GM23338 (cell line): Measurements from ENCODE around the gene OR8B8. TPM values are rescaled to one million over a fixed set of nuclear protein-coding genes. Genes with fewer than 3 reads are reported as not detected.

Experiments
- ATAC-seq: fragments of 200-7000 bp; cut with Tn5 transposase; 3 replicates; pipeline ENCODE4 v1.9.1; 2020
- DNase-seq: peaks from one replicate; pipeline ENCODE4 v3.0.0-alpha.2; 2015; ENCODE audit warnings: low spot score
- H2AFZ ChIP-seq: fragments of 200-600 bp; sonication (generic); 2 replicates; pipeline ENCODE4 v1.8.0; 2016; ENCODE audit warnings: antibody characterized with exemption, mild to moderate bottlenecking, moderate library complexity
- H3F3A ChIP-seq: fragments of 200-600 bp; sonication (generic); replicated peaks from 2 replicates; pipeline ENCODE4 v1.8.0; 2017; ENCODE audit warnings: antibody characterized with exemption, mixed run types, low read depth
- H3K27ac ChIP-seq: fragments of 200-600 bp; sonication (generic); 2 replicates; pipeline ENCODE4 v1.6.1; 2016; ENCODE audit warnings: low read depth
- H3K27me3 ChIP-seq: fragments of 200-600 bp; sonication (generic); 2 replicates; pipeline ENCODE4 v1.8.0; 2016; ENCODE audit warnings: mild to moderate bottlenecking, mixed run types, moderate library complexity; ENCODE audit not compliant: insufficient read depth
- H3K36me3 ChIP-seq: fragments of 200-600 bp; sonication (generic); 2 replicates; pipeline ENCODE4 v1.8.0; 2016; ENCODE audit warnings: mild to moderate bottlenecking; ENCODE audit not compliant: insufficient read depth
- H3K4me1 ChIP-seq: fragments of 200-600 bp; sonication (generic); 2 replicates; pipeline ENCODE4 v1.8.0; 2016; ENCODE audit warnings: mild to moderate bottlenecking, moderate library complexity; ENCODE audit not compliant: insufficient read depth
- H3K4me2 ChIP-seq: fragments of 200-600 bp; sonication (generic); 2 replicates; pipeline ENCODE4 v1.7.1; 2017; ENCODE audit warnings: mixed run types
- H3K4me3 ChIP-seq: fragments of 200-600 bp; sonication (generic); 2 replicates; pipeline ENCODE4 v1.6.1; 2016; ENCODE audit warnings: mixed run types
- H3K79me2 ChIP-seq: fragments of 200-600 bp; sonication (generic); replicated peaks from 2 replicates; pipeline ENCODE4 v1.8.0; 2017; ENCODE audit warnings: mild to moderate bottlenecking; ENCODE audit not compliant: insufficient read depth
- H3K9me2 ChIP-seq: fragments of 200-600 bp; sonication (generic); 2 replicates; pipeline ENCODE4 v1.8.0; 2017; ENCODE audit not compliant: insufficient read depth
- H4K20me1 ChIP-seq: fragments of 200-600 bp; sonication (generic); replicated peaks from 2 replicates; pipeline ENCODE4 v1.8.0; 2017; ENCODE audit warnings: mild to moderate bottlenecking; ENCODE audit not compliant: insufficient read depth
- H3K27ac Mint-ChIP-seq: 2 replicates; pipeline ENCODE4 v1.8.0; 2020; ENCODE audit warnings: inconsistent platforms, mild to moderate bottlenecking, moderate library complexity, mixed read lengths
- H3K27me3 Mint-ChIP-seq: 3 replicates; pipeline ENCODE4 v1.8.0; 2022; ENCODE audit warnings: low read depth, mild to moderate bottlenecking, moderate library complexity, mixed read lengths, inconsistent platforms; ENCODE audit not compliant: insufficient read depth, poor library complexity
- H3K36me3 Mint-ChIP-seq: 3 replicates; pipeline ENCODE4 v1.8.0; 2021; ENCODE audit warnings: low read depth, mild to moderate bottlenecking, inconsistent platforms, moderate library complexity, mixed read lengths
- H3K4me1 Mint-ChIP-seq: 3 replicates; pipeline ENCODE4 v1.8.0; 2020; ENCODE audit warnings: mild to moderate bottlenecking, inconsistent platforms, mixed read lengths
- H3K4me3 Mint-ChIP-seq: 3 replicates; pipeline ENCODE4 v1.8.0; 2021; ENCODE audit warnings: moderate library complexity, mild to moderate bottlenecking, inconsistent platforms, mixed read lengths
- H3K9me3 Mint-ChIP-seq: 3 replicates; pipeline ENCODE4 v1.8.0; 2020; ENCODE audit warnings: moderate library complexity, mild to moderate bottlenecking, inconsistent platforms, mixed read lengths
- CREB1 ChIP-seq: fragments of 250-450 bp; sonication (Bioruptor Pico); IDR thresholded peaks from 2 replicates; pipeline ENCODE4 v1.5.0; 2020; ENCODE audit warnings: low read depth, mild to moderate bottlenecking, moderate library complexity
- ETS1 ChIP-seq: IDR thresholded peaks from 2 replicates; pipeline ENCODE4 v1.6.1; 2016; ENCODE audit warnings: antibody characterized with exemption
- JUNB ChIP-seq: IDR thresholded peaks from one replicate; pipeline ENCODE4 v1.6.1; 2016; ENCODE audit warnings: antibody characterized with exemption; ENCODE audit not compliant: unreplicated experiment
- POLR2AphosphoS5 ChIP-seq: IDR thresholded peaks from 2 replicates; pipeline ENCODE4 v1.6.1; 2016; ENCODE audit warnings: antibody characterized with exemption, low read depth
- STAT1 ChIP-seq: IDR thresholded peaks from one replicate; pipeline ENCODE4 v1.6.1; 2016; ENCODE audit warnings: antibody characterized with exemption; ENCODE audit not compliant: unreplicated experiment
- ZNF114 ChIP-seq: fragments of 250-450 bp; sonication (Bioruptor Pico); IDR thresholded peaks from 2 replicates; pipeline ENCODE4 v1.5.0; 2020; ENCODE audit warnings: mild to moderate bottlenecking, moderate library complexity
- ZNF331 ChIP-seq: fragments of 250-450 bp; sonication (Bioruptor Pico); IDR thresholded peaks from 2 replicates; pipeline ENCODE4 v1.5.0; 2020; ENCODE audit warnings: low read depth, mild to moderate bottlenecking, moderate library complexity
- polyA plus RNA-seq: library from polyadenylated mRNA; unstranded; fragments of >200 nt; fragmentation: Nextera tagmentation; extraction: Ambion mirVana; gene quantifications from 2 replicates; pipeline ENCODE4 v1.2.1, GENCODE V29; 2016
- total RNA-seq: library from RNA; depleted of rRNA; stranded (reverse); fragments of >200 nt; shearing (Covaris generic); gene quantifications from 2 replicates; pipeline ENCODE4 v1.2.3, GENCODE V29; 2014
- TF ChIP-seq, protein P1 (sequence below): fragments of 250-450 bp; sonication (Bioruptor Pico); IDR thresholded peaks from 2 replicates; pipeline ENCODE4 v1.5.0; 2020; ENCODE audit warnings: mild to moderate bottlenecking, moderate library complexity

The OR8B8 gene
- total and polyA plus RNA-seq, 2 experiments from 2014 or later, result not detected

DNA sequence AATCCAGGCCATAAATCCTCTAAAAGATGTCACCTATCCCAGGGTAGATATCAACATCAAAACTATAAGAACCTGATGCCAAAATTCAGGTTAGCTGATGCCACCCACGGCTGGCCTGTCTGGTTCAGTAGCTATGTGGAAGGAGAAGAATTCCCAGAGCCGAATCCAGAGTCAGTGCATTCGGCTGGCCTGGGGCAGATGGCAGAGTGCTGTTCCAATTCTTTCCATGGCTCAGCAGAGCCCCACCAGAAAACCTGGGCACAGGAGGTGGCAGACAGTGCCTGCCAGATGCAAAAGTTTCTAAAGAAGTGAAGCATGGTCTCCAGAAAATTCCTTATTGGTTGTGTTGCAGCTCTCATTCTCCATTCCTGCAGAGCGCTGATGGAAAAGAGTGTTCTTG is 19.9 kb upstream of the OR8B8 start:
- Mint-ChIP-seq H3K27ac (no peak overlapping the region; the same call in 1 of the 2 replicates), H3K4me1 (no peaks in the 10 kb centered on the region; the same call in 2 of the 3 replicates), H3K9me3 (peaks cover 4% of the 10 kb centered on the region; the same call in 1 of the 3 replicates), H3K36me3 (no peaks in the 10 kb centered on the region; the same call in 2 of the 3 replicates), H3K4me3 (no peak overlapping the region), H3K27me3 (peaks cover 1% of the 10 kb centered on the region)
- Histone ChIP-seq H3K79me2 (no peaks in the 10 kb centered on the region), H3K4me1 (no peaks in the 10 kb centered on the region), H3K36me3 (no peaks in the 10 kb centered on the region), H3K27ac (no peak overlapping the region), H3F3A (no peaks in the 10 kb centered on the region), H3K27me3 (no peaks in the 10 kb centered on the region), H3K4me2 (no peak overlapping the region), H3K9me2 (0 out of 2 replicates have a peak, but pooled peaks cover 7% of the 10 kb centered on the region), H2AFZ (peak overlapping the region; percentile 2; the same call in 1 of the 2 replicates), H3K4me3 (no peak overlapping the region), H4K20me1 (no peaks in the 10 kb centered on the region)
- DNase-seq (no peak), ATAC-seq (no peak)
- TF ChIP-seq, protein P1, sequence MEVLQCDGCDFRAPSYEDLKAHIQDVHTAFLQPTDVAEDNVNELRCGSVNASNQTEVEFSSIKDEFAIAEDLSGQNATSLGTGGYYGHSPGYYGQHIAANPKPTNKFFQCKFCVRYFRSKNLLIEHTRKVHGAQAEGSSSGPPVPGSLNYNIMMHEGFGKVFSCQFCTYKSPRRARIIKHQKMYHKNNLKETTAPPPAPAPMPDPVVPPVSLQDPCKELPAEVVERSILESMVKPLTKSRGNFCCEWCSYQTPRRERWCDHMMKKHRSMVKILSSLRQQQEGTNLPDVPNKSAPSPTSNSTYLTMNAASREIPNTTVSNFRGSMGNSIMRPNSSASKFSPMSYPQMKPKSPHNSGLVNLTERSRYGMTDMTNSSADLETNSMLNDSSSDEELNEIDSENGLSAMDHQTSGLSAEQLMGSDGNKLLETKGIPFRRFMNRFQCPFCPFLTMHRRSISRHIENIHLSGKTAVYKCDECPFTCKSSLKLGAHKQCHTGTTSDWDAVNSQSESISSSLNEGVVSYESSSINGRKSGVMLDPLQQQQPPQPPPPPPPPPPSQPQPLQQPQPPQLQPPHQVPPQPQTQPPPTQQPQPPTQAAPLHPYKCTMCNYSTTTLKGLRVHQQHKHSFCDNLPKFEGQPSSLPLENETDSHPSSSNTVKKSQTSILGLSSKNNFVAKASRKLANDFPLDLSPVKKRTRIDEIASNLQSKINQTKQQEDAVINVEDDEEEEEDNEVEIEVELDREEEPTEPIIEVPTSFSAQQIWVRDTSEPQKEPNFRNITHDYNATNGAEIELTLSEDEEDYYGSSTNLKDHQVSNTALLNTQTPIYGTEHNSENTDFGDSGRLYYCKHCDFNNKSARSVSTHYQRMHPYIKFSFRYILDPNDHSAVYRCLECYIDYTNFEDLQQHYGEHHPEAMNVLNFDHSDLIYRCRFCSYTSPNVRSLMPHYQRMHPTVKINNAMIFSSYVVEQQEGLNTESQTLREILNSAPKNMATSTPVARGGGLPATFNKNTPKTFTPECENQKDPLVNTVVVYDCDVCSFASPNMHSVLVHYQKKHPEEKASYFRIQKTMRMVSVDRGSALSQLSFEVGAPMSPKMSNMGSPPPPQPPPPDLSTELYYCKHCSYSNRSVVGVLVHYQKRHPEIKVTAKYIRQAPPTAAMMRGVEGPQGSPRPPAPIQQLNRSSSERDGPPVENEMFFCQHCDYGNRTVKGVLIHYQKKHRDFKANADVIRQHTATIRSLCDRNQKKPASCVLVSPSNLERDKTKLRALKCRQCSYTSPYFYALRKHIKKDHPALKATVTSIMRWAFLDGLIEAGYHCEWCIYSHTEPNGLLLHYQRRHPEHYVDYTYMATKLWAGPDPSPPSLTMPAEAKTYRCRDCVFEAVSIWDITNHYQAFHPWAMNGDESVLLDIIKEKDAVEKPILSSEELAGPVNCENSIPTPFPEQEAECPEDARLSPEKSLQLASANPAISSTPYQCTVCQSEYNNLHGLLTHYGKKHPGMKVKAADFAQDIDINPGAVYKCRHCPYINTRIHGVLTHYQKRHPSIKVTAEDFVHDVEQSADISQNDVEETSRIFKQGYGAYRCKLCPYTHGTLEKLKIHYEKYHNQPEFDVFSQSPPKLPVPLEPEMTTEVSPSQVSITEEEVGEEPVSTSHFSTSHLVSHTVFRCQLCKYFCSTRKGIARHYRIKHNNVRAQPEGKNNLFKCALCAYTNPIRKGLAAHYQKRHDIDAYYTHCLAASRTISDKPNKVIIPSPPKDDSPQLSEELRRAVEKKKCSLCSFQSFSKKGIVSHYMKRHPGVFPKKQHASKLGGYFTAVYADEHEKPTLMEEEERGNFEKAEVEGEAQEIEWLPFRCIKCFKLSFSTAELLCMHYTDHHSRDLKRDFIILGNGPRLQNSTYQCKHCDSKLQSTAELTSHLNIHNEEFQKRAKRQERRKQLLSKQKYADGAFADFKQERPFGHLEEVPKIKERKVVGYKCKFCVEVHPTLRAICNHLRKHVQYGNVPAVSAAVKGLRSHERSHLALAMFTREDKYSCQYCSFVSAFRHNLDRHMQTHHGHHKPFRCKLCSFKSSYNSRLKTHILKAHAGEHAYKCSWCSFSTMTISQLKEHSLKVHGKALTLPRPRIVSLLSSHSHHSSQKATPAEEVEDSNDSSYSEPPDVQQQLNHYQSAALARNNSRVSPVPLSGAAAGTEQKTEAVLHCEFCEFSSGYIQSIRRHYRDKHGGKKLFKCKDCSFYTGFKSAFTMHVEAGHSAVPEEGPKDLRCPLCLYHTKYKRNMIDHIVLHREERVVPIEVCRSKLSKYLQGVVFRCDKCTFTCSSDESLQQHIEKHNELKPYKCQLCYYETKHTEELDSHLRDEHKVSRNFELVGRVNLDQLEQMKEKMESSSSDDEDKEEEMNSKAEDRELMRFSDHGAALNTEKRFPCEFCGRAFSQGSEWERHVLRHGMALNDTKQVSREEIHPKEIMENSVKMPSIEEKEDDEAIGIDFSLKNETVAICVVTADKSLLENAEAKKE (CRISPR knock-in tag), result no peak
- no peak for TF ChIP-seq JUNB
- no peak for TF ChIP-seq CREB1 (CRISPR knock-in tag)
- TF ChIP-seq ETS1, result no peak
- no peak for TF ChIP-seq ZNF114 (CRISPR knock-in tag)
- no peak for TF ChIP-seq STAT1
- no peak for TF ChIP-seq POLR2AphosphoS5
- no peak for TF ChIP-seq ZNF331 (CRISPR knock-in tag)
